CD14-positive monocyte (primary cell): Measurements from ENCODE around the gene CHMP4A. TPM values are rescaled to one million over a fixed set of nuclear protein-coding genes. Genes with fewer than 3 reads are reported as not detected.
"Not testable (repeated sequence)": the region's sequence is repeated elsewhere in the genome, so short reads cannot be mapped to it uniquely, and the experiment has no call there.

Experiments used
- DNase-seq, 3 donors: peaks; one replicate each; pipeline ENCODE4 v3.0.0-alpha.2; 2011 to 2022
- H2AFZ ChIP-seq: 2 replicates; pipeline ENCODE4 v1.6.0; 2012; ENCODE audit warnings: mild to moderate bottlenecking, low read depth, low read length, inconsistent platforms; ENCODE audit not compliant: insufficient read depth, poor library complexity, severe bottlenecking
- H3K27ac ChIP-seq, 2 donors: 1 replicate in 1 of 2; 2 replicates in 1 of 2; pipeline ENCODE4 v1.5.1; 2012 to 2013; ENCODE audit warnings: low read length in 2 of 2, control low read depth in 1 of 2, inconsistent platforms in 1 of 2, low read depth in 1 of 2, mild to moderate bottlenecking in 1 of 2
- H3K27me3 ChIP-seq, 2 donors: one replicate each; pipeline versions ENCODE4 v1.6.0 to v1.6.1; 2011 to 2013; ENCODE audit warnings: low read length in 2 of 2; ENCODE audit not compliant: control insufficient read depth in 2 of 2, insufficient read depth in 2 of 2
- H3K36me3 ChIP-seq, 2 donors: replicated peaks in 1 of 2; 1 replicate in 1 of 2; 2 replicates in 1 of 2; pipeline versions ENCODE4 v1.5.1 to v1.6.1; 2012 to 2013; ENCODE audit warnings: low read length in 2 of 2, control low read depth in 1 of 2, inconsistent platforms in 1 of 2, mild to moderate bottlenecking in 1 of 2; ENCODE audit not compliant: insufficient read depth in 2 of 2, control insufficient read depth in 1 of 2
- H3K4me1 ChIP-seq, 2 donors: 1 replicate in 1 of 2; 2 replicates in 1 of 2; pipeline versions ENCODE4 v1.5.1 to v1.6.1; 2012 to 2013; ENCODE audit warnings: low read length in 2 of 2, control low read depth in 1 of 2, inconsistent platforms in 1 of 2, mild to moderate bottlenecking in 1 of 2, moderate library complexity in 1 of 2; ENCODE audit not compliant: insufficient read depth in 2 of 2, control insufficient read depth in 1 of 2
- H3K4me2 ChIP-seq: replicated peaks from 2 replicates; pipeline ENCODE3; 2012; ENCODE audit warnings: low read length, moderate library complexity, mild to moderate bottlenecking; ENCODE audit not compliant: poor library complexity, severe bottlenecking; ENCODE audit errors: extremely low read depth
- H3K4me3 ChIP-seq, 3 experiments: fragments of 200-600 bp in 1 of 3; sonication (generic) in 1 of 3; replicated peaks in 1 of 3; 1 replicate in 2 of 3; 2 replicates in 1 of 3; pipeline ENCODE4 v1.5.1; 2011 to 2013; ENCODE audit warnings: low read length in 3 of 3, mild to moderate bottlenecking in 3 of 3, control low read depth in 2 of 3, low read depth in 2 of 3, inconsistent platforms in 1 of 3, moderate library complexity in 1 of 3
- H3K79me2 ChIP-seq: 2 replicates; pipeline ENCODE4 v1.6.0; 2012; ENCODE audit warnings: mild to moderate bottlenecking, control low read depth, inconsistent platforms, low read length, moderate library complexity; ENCODE audit not compliant: insufficient read depth
- H3K9ac ChIP-seq: 2 replicates; pipeline ENCODE4 v1.6.0; 2017; ENCODE audit warnings: low read length, mild to moderate bottlenecking; ENCODE audit not compliant: insufficient read depth, poor library complexity, severe bottlenecking
- H3K9me3 ChIP-seq, 2 donors: replicated peaks in 1 of 2; 1 replicate in 1 of 2; 2 replicates in 1 of 2; pipeline versions ENCODE4 v1.5.1 to v1.6.1; 2012 to 2013; ENCODE audit warnings: low read length in 2 of 2, control low read depth in 1 of 2; ENCODE audit not compliant: control insufficient read depth in 1 of 2, insufficient read depth in 1 of 2
- H4K20me1 ChIP-seq: 2 replicates; pipeline ENCODE4 v1.6.0; 2012; ENCODE audit warnings: mild to moderate bottlenecking, low read length, control low read depth, moderate library complexity; ENCODE audit not compliant: insufficient read depth
- H3K27ac Mint-ChIP-seq, 7 donors: one replicate each; pipeline ENCODE4 v1.8.0; 2020; ENCODE audit warnings: mild to moderate bottlenecking in 7 of 7, mixed read lengths in 7 of 7, moderate library complexity in 6 of 7, inconsistent platforms in 2 of 7
- H3K27me3 Mint-ChIP-seq, 3 donors: one replicate each; pipeline ENCODE4 v1.8.0; 2021 to 2022; ENCODE audit warnings: low read depth in 3 of 3, mild to moderate bottlenecking in 3 of 3, mixed read lengths in 3 of 3, moderate library complexity in 3 of 3, inconsistent platforms in 1 of 3
- H3K36me3 Mint-ChIP-seq, 2 donors: one replicate each; pipeline ENCODE4 v1.8.0; 2020; ENCODE audit warnings: mixed read lengths in 2 of 2, inconsistent platforms in 1 of 2, mild to moderate bottlenecking in 1 of 2
- H3K4me1 Mint-ChIP-seq: one replicate; pipeline ENCODE4 v1.8.0; 2020; ENCODE audit warnings: mild to moderate bottlenecking, mixed read lengths
- H3K4me3 Mint-ChIP-seq, 2 donors: one replicate each; pipeline ENCODE4 v1.8.0; 2020; ENCODE audit warnings: mild to moderate bottlenecking in 2 of 2, mixed read lengths in 2 of 2, moderate library complexity in 1 of 2
- H3K9me3 Mint-ChIP-seq, 7 donors: one replicate each; pipeline ENCODE4 v1.8.0; 2020 to 2022; ENCODE audit warnings: mixed read lengths in 7 of 7, mild to moderate bottlenecking in 6 of 7, moderate library complexity in 6 of 7, inconsistent platforms in 2 of 7
- WGBS: methylation state at CpG from one replicate; pipeline ENCODE4 v1.1.5; 2013; ENCODE audit warnings: missing lambda C conversion rate; ENCODE audit not compliant: insufficient coverage; 5-methylcytosine and 5-hydroxymethylcytosine counted together
- intact Hi-C, 2 donors: fragments of 100-400 bp; cut with micrococcal nuclease; formaldehyde crosslinking; loops; one replicate each; pipeline versions ENCODE4 v1.15.0 to v1.15.1; 2023
- polyA plus RNA-seq, 3 donors: library from polyadenylated mRNA; depleted of rRNA in 1 of 3; unstranded in 2 of 3; stranded (reverse) in 1 of 3; fragments of 300-500 nt in 2 of 3; fragments of >200 nt in 1 of 3; fragmentation: Illumina TruSeq in 2 of 3; gene quantifications; 1 replicate in 2 of 3; 2 replicates in 1 of 3; pipeline ENCODE4 v1.2.3, GENCODE V29; 2012 to 2021
- TF ChIP-seq, protein P1 (sequence below): fragments of 200-600 bp; IDR thresholded peaks from one replicate; pipeline ENCODE4 v1.8.0; 2022; ENCODE audit warnings: antibody characterized with exemption, mild to moderate bottlenecking

Gene CHMP4A
- polyA plus RNA-seq, 3 donors, result 99.0 to 128 (median 102) TPM

DNA sequence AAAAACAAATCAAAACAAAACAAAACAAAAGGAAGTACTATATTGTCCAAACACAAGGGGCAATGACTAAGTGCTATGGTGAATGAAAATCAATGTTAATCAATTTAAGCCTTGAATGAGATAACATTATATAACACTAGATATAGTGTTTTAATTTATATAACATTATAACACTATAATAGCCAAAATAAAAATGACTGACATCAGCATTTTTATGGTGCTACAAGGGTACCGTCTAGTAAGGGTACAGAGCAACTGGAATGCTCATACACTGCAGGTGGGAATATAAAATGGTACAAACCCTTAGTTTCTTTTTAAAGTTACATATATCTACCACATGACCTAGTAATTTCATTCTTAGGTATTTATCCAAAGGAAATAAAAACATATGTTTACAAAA is 13.2 kb upstream of the CHMP4A start:
- Histone ChIP-seq H3K9ac (no peak overlapping the region), H3K27ac (no peak overlapping the region), H4K20me1 (peaks cover 22% of the 10 kb centered on the region), H3K27me3 (no peaks in the 10 kb centered on the region), H3K79me2 (peaks cover 96% of the 10 kb centered on the region), H3K36me3 (peaks cover 9 to 30% of the 10 kb centered on the region in 2 donors), H2AFZ (no peak overlapping the region), H3K4me2 (no peak overlapping the region), H3K4me3 (no peak overlapping the region), H3K4me1 (peaks cover 7 to 10% of the 10 kb centered on the region in 2 donors), H3K9me3 (no peaks in the 10 kb centered on the region)
- intact Hi-C loops, result no loop called here
- TF ChIP-seq, protein P1, sequence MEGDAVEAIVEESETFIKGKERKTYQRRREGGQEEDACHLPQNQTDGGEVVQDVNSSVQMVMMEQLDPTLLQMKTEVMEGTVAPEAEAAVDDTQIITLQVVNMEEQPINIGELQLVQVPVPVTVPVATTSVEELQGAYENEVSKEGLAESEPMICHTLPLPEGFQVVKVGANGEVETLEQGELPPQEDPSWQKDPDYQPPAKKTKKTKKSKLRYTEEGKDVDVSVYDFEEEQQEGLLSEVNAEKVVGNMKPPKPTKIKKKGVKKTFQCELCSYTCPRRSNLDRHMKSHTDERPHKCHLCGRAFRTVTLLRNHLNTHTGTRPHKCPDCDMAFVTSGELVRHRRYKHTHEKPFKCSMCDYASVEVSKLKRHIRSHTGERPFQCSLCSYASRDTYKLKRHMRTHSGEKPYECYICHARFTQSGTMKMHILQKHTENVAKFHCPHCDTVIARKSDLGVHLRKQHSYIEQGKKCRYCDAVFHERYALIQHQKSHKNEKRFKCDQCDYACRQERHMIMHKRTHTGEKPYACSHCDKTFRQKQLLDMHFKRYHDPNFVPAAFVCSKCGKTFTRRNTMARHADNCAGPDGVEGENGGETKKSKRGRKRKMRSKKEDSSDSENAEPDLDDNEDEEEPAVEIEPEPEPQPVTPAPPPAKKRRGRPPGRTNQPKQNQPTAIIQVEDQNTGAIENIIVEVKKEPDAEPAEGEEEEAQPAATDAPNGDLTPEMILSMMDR, result no peak
- H3K36me3 Mint-ChIP-seq, result peaks cover 14 to 29% of the 10 kb centered on the region in 2 donors
- no peak for DNase-seq
- H3K9me3 Mint-ChIP-seq, result no peaks in the 10 kb centered on the region
- H3K27me3 Mint-ChIP-seq, result no peaks in the 10 kb centered on the region
- WGBS, result no CpG with 5 or more reads among the region's 1 CpG
- no peak overlapping the region for H3K27ac Mint-ChIP-seq
- peaks cover 12% of the 10 kb centered on the region for H3K4me1 Mint-ChIP-seq
- no peak overlapping the region for H3K4me3 Mint-ChIP-seq

DNA sequence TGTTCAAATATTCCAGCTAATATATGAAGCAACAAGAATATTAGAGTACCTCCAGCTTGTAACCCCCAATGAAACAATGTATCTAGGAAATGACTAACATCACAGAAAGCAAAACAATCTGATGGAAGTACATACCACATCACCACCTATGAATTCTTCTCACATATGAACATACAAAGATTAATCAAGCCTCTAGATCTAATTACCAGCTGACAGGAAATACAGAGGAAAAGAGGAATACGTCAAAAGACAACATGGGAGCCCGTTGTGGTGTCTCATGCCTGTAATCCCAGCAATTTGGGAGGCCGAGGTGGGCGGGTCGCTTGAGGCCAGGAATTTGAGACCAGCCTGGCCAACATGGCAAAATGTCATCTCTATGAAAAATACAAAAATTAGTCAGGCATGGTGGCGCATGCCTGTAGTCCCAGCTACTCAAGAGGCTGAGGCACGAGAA is 11.4 kb upstream of the CHMP4A start:
- peaks cover 14 to 30% of the 10 kb centered on the region in 2 donors for H3K36me3 Mint-ChIP-seq
- TF ChIP-seq, protein P1, result no peak
- peaks cover 0 to 1% (median 0%) of the 10 kb centered on the region in 3 donors for H3K27me3 Mint-ChIP-seq
- intact Hi-C loops, result no loop called here
- peaks cover 3% of the 10 kb centered on the region for H3K4me1 Mint-ChIP-seq
- H3K9me3 Mint-ChIP-seq, result no peaks in the 10 kb centered on the region
- H3K4me2 ChIP-seq, result no peak overlapping the region
- H3K4me3 ChIP-seq, result no peak overlapping the region
- H3K9ac ChIP-seq, result no peak overlapping the region
- peak overlapping the region in 1 of 7 donors; percentile 61 for H3K27ac Mint-ChIP-seq
- H4K20me1 ChIP-seq, result peaks cover 19% of the 10 kb centered on the region
- no peak overlapping the region for H2AFZ ChIP-seq
- 91% methylated on average over 7 of the region's 7 CpGs for WGBS
- peaks cover 96% of the 10 kb centered on the region for H3K79me2 ChIP-seq
- no peaks in the 10 kb centered on the region for H3K9me3 ChIP-seq
- DNase-seq, result no peak
- H3K36me3 ChIP-seq, result peaks cover 9 to 30% of the 10 kb centered on the region in 2 donors
- H3K4me1 ChIP-seq, result no peaks in the 10 kb centered on the region
- H3K4me3 Mint-ChIP-seq, result no peak overlapping the region
- H3K27me3 ChIP-seq, result no peaks in the 10 kb centered on the region
- H3K27ac ChIP-seq, result no peak overlapping the region

DNA sequence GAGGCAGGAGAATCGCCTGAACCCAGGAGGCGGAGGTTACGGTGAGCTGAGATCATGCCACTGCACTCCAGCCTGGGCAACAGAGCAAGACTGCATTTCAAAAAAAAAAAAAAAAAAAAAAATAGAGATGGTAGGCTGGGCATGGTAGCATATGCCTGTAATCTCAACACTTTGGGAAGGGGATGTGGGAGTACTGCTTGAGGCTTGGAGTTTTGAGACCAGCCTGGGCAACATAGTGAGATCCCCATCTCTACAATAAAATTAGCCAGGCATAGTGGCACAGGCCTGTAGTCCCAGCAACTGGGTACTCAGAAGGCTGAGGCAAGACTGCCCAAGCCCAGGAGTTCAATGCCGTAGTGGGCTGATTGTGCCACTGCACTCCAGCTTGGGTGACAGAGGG is 9.7 kb upstream of the CHMP4A start:
- 88% methylated on average over 3 of the region's 4 CpGs for WGBS
- Histone ChIP-seq H3K79me2 (peaks cover 80% of the 10 kb centered on the region), H3K36me3 (peaks cover 9 to 31% of the 10 kb centered on the region in 2 donors)
- H3K27ac ChIP-seq, H3K4me2 ChIP-seq, H3K27me3 Mint-ChIP-seq, H3K9me3 Mint-ChIP-seq, H4K20me1 ChIP-seq, H3K4me3 ChIP-seq, H3K9ac ChIP-seq, intact Hi-C loops, H3K4me1 ChIP-seq, DNase-seq, H3K4me3 Mint-ChIP-seq, H3K27ac Mint-ChIP-seq, H3K9me3 ChIP-seq, H2AFZ ChIP-seq, H3K4me1 Mint-ChIP-seq, H3K27me3 ChIP-seq: not testable (repeated sequence)
- peaks cover 12 to 27% of the 10 kb centered on the region in 2 donors for H3K36me3 Mint-ChIP-seq
